ENCODE results near the gene TFRC.
"Not testable (repeated sequence)": the region's sequence is repeated elsewhere in the genome, so short reads cannot be mapped to it uniquely, and the experiment has no call there.

TFRC gene

GRCh38 chr3:196012941-196013476, 68.9 kb downstream of the TFRC start:
- no peak for TF ChIP-seq CTCF (IDR thresholded peaks at IDR 0.05; ENCODE audit: low read depth, low read length)
- in situ Hi-C loops (cut with HindIII; ENCODE audit: low sequenced_read_pairs): no loop called here
- no peak for DNase-seq (ENCODE audit: low read depth, low spot score)
- no peak overlapping the region for H3K4me3 ChIP-seq (ENCODE audit: low read depth, low read length)

- DNase-seq (ENCODE audit: low read depth, low spot score): no peak
- no peak overlapping the region for H3K4me3 ChIP-seq (ENCODE audit: low read depth, low read length)
- no peak for TF ChIP-seq CTCF (IDR thresholded peaks at IDR 0.05; ENCODE audit: low read depth, low read length)
- in situ Hi-C loops (cut with HindIII; ENCODE audit: low sequenced_read_pairs): no loop called here
These were observed 69.4 kb downstream of the TFRC start for GRCh38 chr3:196012481-196012880.

GRCh38 chr3:196009456-196009855, 72.4 kb downstream of the TFRC start:
- in situ Hi-C loops (cut with HindIII; ENCODE audit: low sequenced_read_pairs): no loop called here
- TF ChIP-seq CTCF (IDR thresholded peaks at IDR 0.05; ENCODE audit: low read depth, low read length): no peak
- DNase-seq (ENCODE audit: low read depth, low spot score): no peak
- no peak overlapping the region for H3K4me3 ChIP-seq (ENCODE audit: low read depth, low read length)

- no peak overlapping the region for H3K4me3 ChIP-seq (ENCODE audit: low read depth, low read length)
- DNase-seq (ENCODE audit: low read depth, low spot score): no peak
- in situ Hi-C loops (cut with HindIII; ENCODE audit: low sequenced_read_pairs): no loop called here
- TF ChIP-seq CTCF (IDR thresholded peaks at IDR 0.05; ENCODE audit: low read depth, low read length): no peak
These were observed 73.0 kb downstream of the TFRC start for GRCh38 chr3:196008929-196009328.

GRCh38 chr3:196008387-196008786, 73.5 kb downstream of the TFRC start:
- DNase-seq (ENCODE audit: low read depth, low spot score): no peak
- in situ Hi-C loops (cut with HindIII; ENCODE audit: low sequenced_read_pairs): no loop called here
- no peak for TF ChIP-seq CTCF (IDR thresholded peaks at IDR 0.05; ENCODE audit: low read depth, low read length)
- H3K4me3 ChIP-seq (ENCODE audit: low read depth, low read length): no peak overlapping the region

- TF ChIP-seq CTCF (IDR thresholded peaks at IDR 0.05; ENCODE audit: low read depth, low read length): no peak
- no peak for DNase-seq (ENCODE audit: low read depth, low spot score)
- in situ Hi-C loops (cut with HindIII; ENCODE audit: low sequenced_read_pairs): no loop called here
- no peak overlapping the region for H3K4me3 ChIP-seq (ENCODE audit: low read depth, low read length)
These were observed 74.0 kb downstream of the TFRC start for GRCh38 chr3:196007744-196008335.

GRCh38 chr3:196005338-196005737, 76.6 kb downstream of the TFRC start:
- H3K4me3 ChIP-seq (ENCODE audit: low read depth, low read length); DNase-seq (ENCODE audit: low read depth, low spot score); in situ Hi-C loops (cut with HindIII; ENCODE audit: low sequenced_read_pairs): not testable (repeated sequence)

GRCh38 chr3:196004359-196005052, 77.4 kb downstream of the TFRC start:
- in situ Hi-C loops (cut with HindIII; ENCODE audit: low sequenced_read_pairs); H3K4me3 ChIP-seq (ENCODE audit: low read depth, low read length); DNase-seq (ENCODE audit: low read depth, low spot score): not testable (repeated sequence)

Data from astrocyte of the spinal cord (primary cell).